GM18511 (cell line): Measurements from ENCODE around the gene ARRB1.
"Not testable (repeated sequence)": the region's sequence is repeated elsewhere in the genome, so short reads cannot be mapped to it uniquely, and the experiment has no call there.

ENCODE experiments used
- ATAC-seq: cut with Tn5 transposase; IDR thresholded peaks from one replicate; pipeline ENCODE4 v1.9.1; 2021; ENCODE audit warnings: mild to moderate bottlenecking, moderate library complexity; ENCODE audit not compliant: unreplicated experiment

The ARRB1 gene

GRCh38 chr11:75371949-75372876 lies 20.8 kb upstream of the ARRB1 start:
- ATAC-seq = no peak

GRCh38 chr11:75369560-75370255 lies 18.2 kb upstream of the ARRB1 start:
- no peak for ATAC-seq

- not testable (repeated sequence) for ATAC-seq
These were observed 15.4 kb upstream of the ARRB1 start for GRCh38 chr11:75366826-75367225.

GRCh38 chr11:75365711-75366181 lies 14.3 kb upstream of the ARRB1 start:
- ATAC-seq = no peak

GRCh38 chr11:75362285-75362684 lies 10.8 kb upstream of the ARRB1 start:
- ATAC-seq = not testable (repeated sequence)

GRCh38 chr11:75356613-75357012 lies 5.2 kb upstream of the ARRB1 start:
- ATAC-seq = no peak

- ATAC-seq = no peak
These were observed 3.6 kb upstream of the ARRB1 start for GRCh38 chr11:75355051-75355450.

- ATAC-seq = no peak
These were observed 1.2 kb upstream of the ARRB1 start for GRCh38 chr11:75352588-75353206.

- ATAC-seq = peak; percentile 45
These were observed 528 bp upstream of the ARRB1 start for GRCh38 chr11:75351791-75352587.

- peak; percentile 33 for ATAC-seq
These were observed 519 bp downstream of the ARRB1 start for GRCh38 chr11:75350743-75351540.

GRCh38 chr11:75350122-75350742 lies 1.2 kb downstream of the ARRB1 start:
- ATAC-seq = no peak

- no peak for ATAC-seq
These were observed 1.8 kb downstream of the ARRB1 start for GRCh38 chr11:75349521-75350116.

- no peak for ATAC-seq
These were observed 3.5 kb downstream of the ARRB1 start for GRCh38 chr11:75347781-75348566.

- no peak for ATAC-seq
These were observed 4.4 kb downstream of the ARRB1 start for GRCh38 chr11:75346912-75347647.

GRCh38 chr11:75346296-75346695 lies 5.2 kb downstream of the ARRB1 start:
- ATAC-seq = no peak

GRCh38 chr11:75345455-75346160 lies 5.9 kb downstream of the ARRB1 start:
- ATAC-seq = no peak
